Caco-2 (cell line): ENCODE measurements around the gene CFD. TPM values are rescaled to one million over a fixed set of nuclear protein-coding genes. Genes with fewer than 3 reads are reported as not detected.

Experiments
- BruUV-seq: library from RNA; stranded (reverse); fragments of 400-500 nt; replicated peaks from 2 replicates; lab custom pipeline; 2021; lab: Mats Ljungman, UMichigan
- CTCF ChIA-PET: fragments of 300-600 bp; sonication (Branson Sonifier 250); formaldehyde crosslinking; loops from one replicate; lab custom pipeline; 2022; ENCODE audit warnings: antibody characterized with exemption; lab: Charles Lee
- POLR2A ChIA-PET: fragments of 300-600 bp; sonication (Branson Sonifier 250); formaldehyde crosslinking; loops from one replicate; lab custom pipeline; 2022; ENCODE audit warnings: antibody characterized with exemption; lab: Charles Lee
- DNase-seq, 2 experiments: peaks; one replicate each; pipeline versions ENCODE4 v3.0.0 to v3.0.0-alpha.2; 2020 to 2022
- H3K27me3 ChIP-seq: replicated peaks from 2 replicates; pipeline ENCODE4 v1.6.0; 2011; ENCODE audit warnings: low read length; ENCODE audit not compliant: control insufficient read depth, insufficient read depth
- H3K36me3 ChIP-seq: 2 replicates; pipeline ENCODE4 v1.5.1; 2011; ENCODE audit warnings: low read length; ENCODE audit not compliant: control insufficient read depth, insufficient read depth
- H3K4me1 ChIP-seq: fragments of 250-450 bp; sonication (Bioruptor Pico); 2 replicates; pipeline ENCODE4 v1.5.1; 2020; ENCODE audit warnings: mild to moderate bottlenecking
- H3K4me3 ChIP-seq: 2 replicates; pipeline ENCODE4 v1.5.1; 2011; ENCODE audit warnings: low read depth, mild to moderate bottlenecking, control low read depth, low read length
- H3K9me3 ChIP-seq: fragments of 250-450 bp; sonication (Bioruptor Pico); 2 replicates; pipeline ENCODE4 v1.5.1; 2020; ENCODE audit warnings: mild to moderate bottlenecking, moderate library complexity
- H3K27ac Mint-ChIP-seq: one replicate; pipeline ENCODE4 v1.8.0; 2022; ENCODE audit warnings: mixed read lengths; ENCODE audit not compliant: unreplicated experiment
- H3K27me3 Mint-ChIP-seq: one replicate; pipeline ENCODE4 v1.8.0; 2022; ENCODE audit warnings: mixed read lengths; ENCODE audit not compliant: insufficient read depth, unreplicated experiment
- H3K36me3 Mint-ChIP-seq: one replicate; pipeline ENCODE4 v1.8.0; 2022; ENCODE audit warnings: mild to moderate bottlenecking, mixed read lengths; ENCODE audit not compliant: insufficient read depth, unreplicated experiment
- H3K4me1 Mint-ChIP-seq: one replicate; pipeline ENCODE4 v1.8.0; 2022; ENCODE audit warnings: low read depth, mixed read lengths; ENCODE audit not compliant: unreplicated experiment
- H3K4me3 Mint-ChIP-seq: one replicate; pipeline ENCODE4 v1.8.0; 2022; ENCODE audit warnings: mild to moderate bottlenecking, moderate library complexity, mixed read lengths; ENCODE audit not compliant: unreplicated experiment
- H3K9me3 Mint-ChIP-seq: one replicate; pipeline ENCODE4 v1.8.0; 2022; ENCODE audit warnings: mixed read lengths; ENCODE audit not compliant: unreplicated experiment
- CTCF ChIP-seq, 2 experiments: fragments of 200-600 bp in 1 of 2; IDR thresholded peaks; 1 replicate in 1 of 2; 2 replicates in 1 of 2; pipeline versions ENCODE4 v1.5.1 to v1.8.0; 2011 to 2022; ENCODE audit warnings: antibody characterized with exemption in 1 of 2, control low read depth in 1 of 2, inconsistent platforms in 1 of 2, low read depth in 1 of 2, low read length in 1 of 2, mild to moderate bottlenecking in 1 of 2, moderate library complexity in 1 of 2; ENCODE audit not compliant: insufficient read depth in 1 of 2, severe bottlenecking in 1 of 2, unreplicated experiment in 1 of 2
- intact Hi-C: fragments of 100-400 bp; cut with micrococcal nuclease; formaldehyde crosslinking; loops from one replicate; pipeline ENCODE4 v1.10.0; 2022; ENCODE audit not compliant: unreplicated experiment
- total RNA-seq: library from RNA; stranded (reverse); gene quantifications from 2 replicates; pipeline ENCODE4 v1.2.3, GENCODE V29; 2022

Gene CFD
- total RNA-seq, 1 experiment from 2014 or later = 6.1 TPM

- no TSS peak for BruUV-seq
- no peak overlapping the region for H3K4me3 ChIP-seq
- no peak for TF ChIP-seq CTCF (IDR thresholded peaks at IDR 0.05; ENCODE audit: insufficient read depth in 1 of 2, low read depth in 1 of 2, low read length in 1 of 2, severe bottlenecking in 1 of 2, unreplicated experiment in 1 of 2)
- H3K9me3 ChIP-seq = no peaks in the 10 kb centered on the region
- intact Hi-C loops = no loop called here
- no peak for DNase-seq
- ChIA-PET POLR2A (no interaction called here), CTCF (interaction anchor here (0.6 kb wide), 1 partner anchor 43 kb away, joined by 10 read pairs; no protein-coding TSS in a partner anchor)
- no peaks in the 10 kb centered on the region for H3K27me3 ChIP-seq
- Mint-ChIP-seq H3K9me3 (no peaks in the 10 kb centered on the region), H3K27me3 (no peaks in the 10 kb centered on the region), H3K4me1 (no peaks in the 10 kb centered on the region), H3K36me3 (peaks cover 36% of the 10 kb centered on the region), H3K4me3 (no peak overlapping the region), H3K27ac (no peak overlapping the region)
- no peaks in the 10 kb centered on the region for H3K36me3 ChIP-seq
- no peaks in the 10 kb centered on the region for H3K4me1 ChIP-seq
Observed at GRCh38 chr19:899336-900042, 40.0 kb downstream of the CFD start.

GRCh38 chr19:900043-900301 is 40.5 kb downstream of the CFD start:
- H3K4me1 Mint-ChIP-seq = no peaks in the 10 kb centered on the region
- H3K36me3 ChIP-seq = no peaks in the 10 kb centered on the region
- H3K4me3 ChIP-seq = no peak overlapping the region
- ChIA-PET CTCF (no interaction called here), POLR2A (no interaction called here)
- no peak overlapping the region for H3K4me3 Mint-ChIP-seq
- H3K27me3 ChIP-seq = no peaks in the 10 kb centered on the region
- TF ChIP-seq CTCF (IDR thresholded peaks at IDR 0.05; ENCODE audit: insufficient read depth in 1 of 2, low read depth in 1 of 2, low read length in 1 of 2, severe bottlenecking in 1 of 2, unreplicated experiment in 1 of 2) = no peak
- no peaks in the 10 kb centered on the region for H3K9me3 ChIP-seq
- BruUV-seq = no TSS peak
- intact Hi-C loops = no loop called here
- H3K27ac Mint-ChIP-seq = no peak overlapping the region
- H3K36me3 Mint-ChIP-seq = peaks cover 36% of the 10 kb centered on the region
- DNase-seq = no peak
- H3K27me3 Mint-ChIP-seq = no peaks in the 10 kb centered on the region
- H3K9me3 Mint-ChIP-seq = no peaks in the 10 kb centered on the region
- H3K4me1 ChIP-seq = no peaks in the 10 kb centered on the region

- H3K4me3 ChIP-seq = no peak overlapping the region
- H3K36me3 Mint-ChIP-seq = peaks cover 31% of the 10 kb centered on the region
- no peak overlapping the region for H3K27ac Mint-ChIP-seq
- ChIA-PET POLR2A (no interaction called here), CTCF (no interaction called here)
- H3K4me1 ChIP-seq = no peaks in the 10 kb centered on the region
- intact Hi-C loops = no loop called here
- DNase-seq = no peak
- no peak for TF ChIP-seq CTCF (IDR thresholded peaks at IDR 0.05; ENCODE audit: insufficient read depth in 1 of 2, low read depth in 1 of 2, low read length in 1 of 2, severe bottlenecking in 1 of 2, unreplicated experiment in 1 of 2)
- no peak overlapping the region for H3K4me3 Mint-ChIP-seq
- no peaks in the 10 kb centered on the region for H3K27me3 Mint-ChIP-seq
- no peaks in the 10 kb centered on the region for H3K36me3 ChIP-seq
- H3K4me1 Mint-ChIP-seq = no peaks in the 10 kb centered on the region
- no TSS peak for BruUV-seq
- no peaks in the 10 kb centered on the region for H3K9me3 ChIP-seq
- no peaks in the 10 kb centered on the region for H3K27me3 ChIP-seq
- no peaks in the 10 kb centered on the region for H3K9me3 Mint-ChIP-seq
Observed at GRCh38 chr19:900302-901111, 41.0 kb downstream of the CFD start.
